B cell (primary cell): ENCODE measurements around the gene HOXA2. TPM values are rescaled to one million over a fixed set of nuclear protein-coding genes. Genes with fewer than 3 reads are reported as not detected.

ENCODE experiments used
- ATAC-seq: fragments of 200-7000 bp; cut with Tn5 transposase; one replicate; pipeline ENCODE4 v1.10.0; 2021; ENCODE audit warnings: low read depth, mild to moderate bottlenecking, moderate number of reproducible peaks, moderate library complexity
- CTCF ChIA-PET: fragments of 350-600 bp; sonication (Branson Sonifier 250); formaldehyde crosslinking; loops from one replicate; lab custom pipeline; 2021; ENCODE audit warnings: antibody characterized with exemption, inconsistent platforms; lab: Charles Lee
- POLR2A ChIA-PET: fragments of 350-600 bp; sonication (Branson Sonifier 250); formaldehyde crosslinking; loops from one replicate; lab custom pipeline; 2021; ENCODE audit warnings: antibody characterized with exemption; lab: Charles Lee
- DNase-seq: peaks from one replicate; pipeline ENCODE4 v3.0.0; 2013
- H2AFZ ChIP-seq: 2 replicates; pipeline ENCODE4 v1.6.1; 2012; ENCODE audit warnings: mild to moderate bottlenecking, low read depth, low read length; ENCODE audit not compliant: insufficient read depth, poor library complexity, severe bottlenecking
- H3K27ac ChIP-seq, 2 donors: 1 replicate in 1 of 2; 2 replicates in 1 of 2; pipeline ENCODE4 v1.5.1; 2012 to 2013; ENCODE audit warnings: low read length in 2 of 2, mild to moderate bottlenecking in 2 of 2, moderate library complexity in 1 of 2
- H3K27me3 ChIP-seq, 4 experiments: fragments of 200-600 bp in 1 of 4; sonication (generic) in 1 of 4; replicated peaks in 1 of 4; 1 replicate in 2 of 4; 2 replicates in 2 of 4; pipeline versions ENCODE4 v1.6.1 to v1.7.0; 2013 to 2016; ENCODE audit warnings: low read length in 3 of 4, mild to moderate bottlenecking in 2 of 4, mixed read lengths in 1 of 4, moderate library complexity in 1 of 4; ENCODE audit not compliant: insufficient read depth in 4 of 4, control insufficient read depth in 3 of 4; ENCODE audit errors: control extremely low read depth in 1 of 4
- H3K36me3 ChIP-seq, 2 experiments: replicated peaks in 1 of 2; 1 replicate in 1 of 2; 2 replicates in 1 of 2; pipeline versions ENCODE4 v1.6.1 to v1.7.1; 2013; ENCODE audit warnings: low read length in 1 of 2; ENCODE audit not compliant: insufficient read depth in 2 of 2, control insufficient read depth in 1 of 2; ENCODE audit errors: control extremely low read depth in 1 of 2, extremely low read depth in 1 of 2
- H3K4me1 ChIP-seq, 2 donors: fragments of 200-600 bp in 1 of 2; sonication (generic) in 1 of 2; 1 replicate in 1 of 2; 2 replicates in 1 of 2; pipeline versions ENCODE4 v1.5.1 to v1.6.1; 2013 to 2017; ENCODE audit warnings: low read length in 2 of 2; ENCODE audit not compliant: control insufficient read depth in 2 of 2, insufficient read depth in 2 of 2
- H3K4me2 ChIP-seq: replicated peaks from 2 replicates; pipeline ENCODE3; 2012; ENCODE audit warnings: mild to moderate bottlenecking, low read depth, low read length; ENCODE audit not compliant: poor library complexity, severe bottlenecking
- H3K4me3 ChIP-seq, 5 experiments: fragments of 200-600 bp in 1 of 5; sonication (generic) in 1 of 5; 1 replicate in 3 of 5; 2 replicates in 2 of 5; pipeline versions ENCODE4 v1.5.1 to v1.7.0; 2011 to 2016; ENCODE audit warnings: low read length in 4 of 5, mild to moderate bottlenecking in 4 of 5, low read depth in 2 of 5, control low read depth in 1 of 5, moderate library complexity in 1 of 5; ENCODE audit not compliant: insufficient read depth in 1 of 5; ENCODE audit errors: control extremely low read depth in 1 of 5, extremely low read depth in 1 of 5
- H3K79me2 ChIP-seq: fragments of 200-600 bp; sonication (generic); one replicate; pipeline ENCODE4 v1.6.0; 2016; ENCODE audit warnings: low read length; ENCODE audit not compliant: control insufficient read depth, insufficient read depth
- H3K9ac ChIP-seq: fragments of 200-600 bp; sonication (generic); 2 replicates; pipeline ENCODE4 v1.6.1; 2017; ENCODE audit warnings: mild to moderate bottlenecking, low read length, moderate library complexity
- H3K9me3 ChIP-seq, 3 donors: one replicate each; pipeline versions ENCODE4 v1.6.1 to v1.7.1; 2013; ENCODE audit warnings: low read length in 2 of 3; ENCODE audit not compliant: control insufficient read depth in 2 of 3, insufficient read depth in 1 of 3; ENCODE audit errors: control extremely low read depth in 1 of 3
- H4K20me1 ChIP-seq: 2 replicates; pipeline ENCODE4 v1.6.0; 2012; ENCODE audit warnings: mild to moderate bottlenecking, low read length; ENCODE audit not compliant: insufficient read depth, control insufficient read depth, poor library complexity, severe bottlenecking
- H3K27ac Mint-ChIP-seq: one replicate; pipeline ENCODE4 v1.8.0; 2021; ENCODE audit warnings: mixed read lengths
- H3K27me3 Mint-ChIP-seq: one replicate; pipeline ENCODE4 v1.8.0; 2021; ENCODE audit warnings: mixed read lengths
- H3K4me1 Mint-ChIP-seq: one replicate; pipeline ENCODE4 v1.8.0; 2021; ENCODE audit warnings: mixed read lengths
- H3K4me3 Mint-ChIP-seq: one replicate; pipeline ENCODE4 v1.8.0; 2021; ENCODE audit warnings: mixed read lengths
- H3K9me3 Mint-ChIP-seq: one replicate; pipeline ENCODE4 v1.8.0; 2022; ENCODE audit warnings: mixed read lengths; ENCODE audit not compliant: insufficient read depth
- EZH2 ChIP-seq: IDR thresholded peaks from 2 replicates; pipeline ENCODE4 v1.6.1; 2012; ENCODE audit warnings: borderline replicate concordance, low read depth, mild to moderate bottlenecking, moderate library complexity, low read length; ENCODE audit not compliant: insufficient read depth, poor library complexity, severe bottlenecking
- WGBS: methylation state at CpG from one replicate; pipeline ENCODE4 v1.1.5; 2013; ENCODE audit warnings: missing lambda C conversion rate; ENCODE audit not compliant: insufficient coverage; 5-methylcytosine and 5-hydroxymethylcytosine counted together
- intact Hi-C: fragments of 100-400 bp; cut with micrococcal nuclease; formaldehyde crosslinking; loops from one replicate; pipeline ENCODE4 v1.10.0; 2022
- polyA plus RNA-seq: library from polyadenylated mRNA; depleted of rRNA; stranded (reverse); fragments of >200 nt; gene quantifications from 2 replicates; pipeline ENCODE4 v1.2.3, GENCODE V29; 2012
- total RNA-seq, 2 donors: library from RNA; stranded (reverse); fragments of 120-200 nt in 1 of 2; gene quantifications; 1 replicate in 1 of 2; 2 replicates in 1 of 2; pipeline versions ENCODE4 v1.2.3 to v1.2.4, GENCODE V29; 2013 to 2022
- TF ChIP-seq, protein P1 (sequence below): fragments of 200-600 bp; IDR thresholded peaks from one replicate; pipeline ENCODE4 v1.8.0; 2022; ENCODE audit warnings: antibody characterized with exemption, mild to moderate bottlenecking

Gene HOXA2
- total and polyA plus RNA-seq, 2 donors (not counting 1 experiment from before 2014, with no cell fraction given) = not detected

GRCh38 chr7:27121684-27122076, 19.2 kb upstream of the HOXA2 start:
- H3K27ac ChIP-seq = no peak overlapping the region

DNA sequence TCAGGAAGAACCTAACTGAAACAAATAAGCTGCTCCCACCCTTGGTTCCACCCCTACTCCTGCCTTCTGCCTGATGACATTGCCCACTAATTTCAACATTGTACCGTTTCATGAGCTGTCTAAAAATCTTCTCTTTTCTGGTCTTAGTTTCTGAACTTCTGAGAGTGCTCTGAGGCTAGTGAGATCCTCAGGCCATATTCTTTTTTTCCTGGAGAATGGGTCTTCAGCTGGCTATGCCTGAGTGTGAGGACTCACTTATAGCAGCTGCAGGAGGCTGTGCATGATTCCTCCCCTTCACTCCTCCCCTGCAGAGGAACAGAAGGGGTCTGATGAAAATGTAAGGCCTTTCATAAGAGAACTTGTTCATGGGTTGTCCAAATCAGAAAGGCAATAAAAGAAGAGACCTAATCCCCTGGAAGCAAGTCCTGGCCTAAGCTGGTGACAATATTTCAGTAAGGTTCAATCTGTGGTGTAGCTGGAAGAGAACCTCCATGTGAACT, 17.0 kb upstream of the HOXA2 start:
- Mint-ChIP-seq H3K4me1 (no peaks in the 10 kb centered on the region), H3K27ac (no peak overlapping the region), H3K9me3 (no peaks in the 10 kb centered on the region), H3K4me3 (no peak overlapping the region), H3K27me3 (peaks cover 11% of the 10 kb centered on the region)
- Histone ChIP-seq H3K4me1 (no peaks in the 10 kb centered on the region), H3K27me3 (peaks cover 0 to 4% (median 0%) of the 10 kb centered on the region in 4 experiments), H3K36me3 (no peaks in the 10 kb centered on the region), H3K4me2 (no peak overlapping the region), H3K4me3 (no peak overlapping the region), H2AFZ (no peak overlapping the region), H4K20me1 (no peaks in the 10 kb centered on the region), H3K9me3 (peaks cover 0 to 3% (median 0%) of the 10 kb centered on the region in 3 donors), H3K9ac (no peak overlapping the region), H3K27ac (no peak overlapping the region), H3K79me2 (no peaks in the 10 kb centered on the region)
- POLR2A ChIA-PET = no interaction called here
- CTCF ChIA-PET = no interaction called here
- TF ChIP-seq EZH2 = no peak
- TF ChIP-seq, protein P1, sequence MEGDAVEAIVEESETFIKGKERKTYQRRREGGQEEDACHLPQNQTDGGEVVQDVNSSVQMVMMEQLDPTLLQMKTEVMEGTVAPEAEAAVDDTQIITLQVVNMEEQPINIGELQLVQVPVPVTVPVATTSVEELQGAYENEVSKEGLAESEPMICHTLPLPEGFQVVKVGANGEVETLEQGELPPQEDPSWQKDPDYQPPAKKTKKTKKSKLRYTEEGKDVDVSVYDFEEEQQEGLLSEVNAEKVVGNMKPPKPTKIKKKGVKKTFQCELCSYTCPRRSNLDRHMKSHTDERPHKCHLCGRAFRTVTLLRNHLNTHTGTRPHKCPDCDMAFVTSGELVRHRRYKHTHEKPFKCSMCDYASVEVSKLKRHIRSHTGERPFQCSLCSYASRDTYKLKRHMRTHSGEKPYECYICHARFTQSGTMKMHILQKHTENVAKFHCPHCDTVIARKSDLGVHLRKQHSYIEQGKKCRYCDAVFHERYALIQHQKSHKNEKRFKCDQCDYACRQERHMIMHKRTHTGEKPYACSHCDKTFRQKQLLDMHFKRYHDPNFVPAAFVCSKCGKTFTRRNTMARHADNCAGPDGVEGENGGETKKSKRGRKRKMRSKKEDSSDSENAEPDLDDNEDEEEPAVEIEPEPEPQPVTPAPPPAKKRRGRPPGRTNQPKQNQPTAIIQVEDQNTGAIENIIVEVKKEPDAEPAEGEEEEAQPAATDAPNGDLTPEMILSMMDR = no peak
- ATAC-seq (no peak), DNase-seq (no peak)
- WGBS = no CpG with 5 or more reads among the region's 1 CpG
- intact Hi-C loops = no loop called here

More at GRCh38 chr7:27121684-27122076, 19.2 kb upstream of the HOXA2 start:
- intact Hi-C loops = no loop called here
- Histone ChIP-seq H3K27me3 (peaks cover 0 to 4% (median 0%) of the 10 kb centered on the region in 4 experiments), H3K79me2 (no peaks in the 10 kb centered on the region), H3K9me3 (peaks cover 0 to 3% (median 0%) of the 10 kb centered on the region in 3 donors), H2AFZ (no peak overlapping the region), H3K4me1 (no peaks in the 10 kb centered on the region), H4K20me1 (no peaks in the 10 kb centered on the region), H3K9ac (no peak overlapping the region), H3K36me3 (no peaks in the 10 kb centered on the region), H3K4me2 (no peak overlapping the region), H3K4me3 (no peak overlapping the region)
- Mint-ChIP-seq H3K27me3 (peaks cover 28% of the 10 kb centered on the region), H3K4me3 (no peak overlapping the region), H3K27ac (no peak overlapping the region), H3K4me1 (no peaks in the 10 kb centered on the region), H3K9me3 (no peaks in the 10 kb centered on the region)
- CTCF ChIA-PET = no interaction called here
- DNase-seq (no peak), ATAC-seq (no peak)
- TF ChIP-seq, protein P1 = no peak
- WGBS = 91% methylated on average over 7 of the region's 7 CpGs
- POLR2A ChIA-PET = no interaction called here
